Embryonic facial prominence (tissue), 1 donor: ENCODE data around the gene RERG.
"Not testable (repeated sequence)": the region's sequence is repeated elsewhere in the genome, so short reads cannot be mapped to it uniquely, and the experiment has no call there.

Source experiments
- DNase-seq: peaks from one replicate; pipeline ENCODE4 v3.0.0-alpha.2; 2016; ENCODE audit errors: extremely low spot score

Gene RERG

GRCh38 chr12:15143467-15143866, 77.8 kb downstream of the RERG start:
- DNase-seq, result no peak

GRCh38 chr12:15142711-15143110, 78.5 kb downstream of the RERG start:
- DNase-seq, result no peak

DNA sequence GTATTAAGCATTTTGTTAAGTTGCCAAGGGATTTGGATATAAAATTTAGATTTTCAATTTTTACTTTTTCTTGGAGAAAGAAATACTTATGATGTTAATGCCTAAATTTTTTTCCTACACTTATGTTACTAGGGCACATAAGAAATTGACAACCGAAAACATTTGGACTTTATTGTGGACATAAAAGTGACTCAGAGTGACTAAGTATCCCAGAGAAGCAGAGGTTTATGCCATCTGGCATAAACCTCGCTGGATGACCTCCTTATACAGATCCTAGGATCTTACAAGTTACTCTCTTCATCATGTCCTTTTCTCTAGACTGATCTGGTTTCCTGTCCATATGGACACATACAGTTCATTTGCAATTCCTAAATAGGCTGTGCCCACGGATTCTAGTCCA, 89.8 kb downstream of the RERG start:
- no peak for DNase-seq

GRCh38 chr12:15130541-15130940, 90.7 kb downstream of the RERG start:
- no peak for DNase-seq

GRCh38 chr12:15123401-15123800, 97.8 kb downstream of the RERG start:
- DNase-seq, result no peak

- no peak for DNase-seq
Observed at GRCh38 chr12:15122344-15122743, 98.9 kb downstream of the RERG start.

GRCh38 chr12:15118955-15119354, 102.3 kb downstream of the RERG start:
- no peak for DNase-seq

DNA sequence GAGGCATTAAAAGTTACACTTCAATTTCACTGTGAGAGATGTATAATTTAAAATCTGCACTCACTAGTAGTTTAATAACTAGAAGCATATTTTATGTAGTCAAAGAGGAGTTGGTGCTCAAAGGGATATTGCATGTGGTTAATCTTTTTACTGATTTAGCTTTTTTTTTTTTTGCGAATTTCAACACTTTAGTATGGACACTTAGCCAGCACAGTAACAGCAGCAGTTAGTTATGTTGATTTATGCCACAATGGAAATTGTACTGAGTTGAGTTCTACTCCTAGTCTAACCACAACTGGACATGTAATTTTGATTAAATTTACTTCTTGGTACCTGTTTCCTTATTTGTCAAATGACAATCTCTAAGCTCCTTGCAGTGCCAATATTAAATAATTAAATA, 104.2 kb downstream of the RERG start:
- DNase-seq, result no peak

GRCh38 chr12:15116086-15116485, 105.1 kb downstream of the RERG start:
- DNase-seq, result no peak

DNA sequence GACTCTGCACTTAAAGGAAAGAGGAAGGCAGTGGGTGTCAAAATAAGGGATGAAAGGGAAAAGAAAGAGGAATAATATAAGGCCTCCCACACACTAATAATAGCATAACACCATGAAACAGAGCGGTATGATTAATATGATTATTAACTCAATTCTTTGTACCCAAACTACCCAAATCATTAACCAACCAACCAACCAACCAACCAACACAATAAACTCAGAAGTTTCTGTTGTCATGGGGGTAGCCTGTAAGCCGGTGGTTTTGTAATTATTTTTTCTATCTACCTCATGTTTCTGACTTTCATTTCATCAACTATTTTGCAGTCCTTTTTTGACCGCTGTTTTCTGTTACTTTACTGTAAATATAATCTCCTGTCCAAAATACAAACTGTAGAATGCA, 105.8 kb downstream of the RERG start:
- no peak for DNase-seq

GRCh38 chr12:15114501-15114900, 106.7 kb downstream of the RERG start:
- DNase-seq, result no peak

GRCh38 chr12:15092826-15093225, 128.4 kb downstream of the RERG start:
- DNase-seq, result no peak

DNA sequence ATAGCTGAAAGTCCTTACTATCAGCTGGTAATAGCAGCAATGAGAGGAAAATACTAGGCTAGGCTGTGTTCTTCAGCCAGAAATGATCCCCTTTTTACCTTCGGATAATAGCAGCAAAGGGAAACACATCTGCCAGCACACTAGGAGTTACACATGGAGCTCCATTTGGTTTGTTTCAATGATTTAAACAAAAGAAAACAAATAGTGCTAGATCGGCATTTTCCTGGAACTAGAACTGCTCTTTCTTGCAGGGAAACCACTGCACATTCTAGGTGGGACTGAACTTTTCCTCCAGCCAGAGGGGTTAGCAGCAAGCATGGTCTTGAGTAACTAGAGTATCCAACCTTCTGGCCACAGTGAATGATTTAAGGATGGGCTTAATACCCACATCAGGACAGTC, 130.8 kb downstream of the RERG start:
- no peak for DNase-seq

- no peak for DNase-seq
Observed at GRCh38 chr12:15088105-15088504, 133.1 kb downstream of the RERG start.

- DNase-seq, result not testable (repeated sequence)
Observed at GRCh38 chr12:15077751-15078150, 143.5 kb downstream of the RERG start.

- DNase-seq, result no peak
Observed at GRCh38 chr12:15074351-15074750, 146.9 kb downstream of the RERG start.

- no peak for DNase-seq
Observed at GRCh38 chr12:15059123-15059522, 162.1 kb downstream of the RERG start.
